OCI-LY7 (cell line): Measurements from ENCODE around the gene SLAMF8.

Source experiments
- CTCF ChIP-seq: fragments of 200-600 bp; sonication (generic); conservative IDR thresholded peaks from 2 replicates; pipeline ENCODE4 v1.5.1; 2014; ENCODE audit warnings: mild to moderate bottlenecking, antibody characterized with exemption, low read length, moderate library complexity, mixed read lengths
- EZH2phosphoT487 ChIP-seq: fragments of 200-600 bp; sonication (generic); IDR thresholded peaks from 2 replicates; pipeline ENCODE4 v1.6.1; 2018; ENCODE audit warnings: low read depth, borderline replicate concordance, mild to moderate bottlenecking, mixed run types, antibody characterized with exemption, low read length, moderate library complexity, mixed read lengths

GRCh38 chr1:159835862-159836525, 9.3 kb downstream of the SLAMF8 start:
- 0 out of 2 replicates have a peak, but pooled peaks have one; percentile 34 for TF ChIP-seq CTCF
- no peak for TF ChIP-seq EZH2phosphoT487
